ENCODE measurements around the gene BHLHA15.

The BHLHA15 gene

DNA sequence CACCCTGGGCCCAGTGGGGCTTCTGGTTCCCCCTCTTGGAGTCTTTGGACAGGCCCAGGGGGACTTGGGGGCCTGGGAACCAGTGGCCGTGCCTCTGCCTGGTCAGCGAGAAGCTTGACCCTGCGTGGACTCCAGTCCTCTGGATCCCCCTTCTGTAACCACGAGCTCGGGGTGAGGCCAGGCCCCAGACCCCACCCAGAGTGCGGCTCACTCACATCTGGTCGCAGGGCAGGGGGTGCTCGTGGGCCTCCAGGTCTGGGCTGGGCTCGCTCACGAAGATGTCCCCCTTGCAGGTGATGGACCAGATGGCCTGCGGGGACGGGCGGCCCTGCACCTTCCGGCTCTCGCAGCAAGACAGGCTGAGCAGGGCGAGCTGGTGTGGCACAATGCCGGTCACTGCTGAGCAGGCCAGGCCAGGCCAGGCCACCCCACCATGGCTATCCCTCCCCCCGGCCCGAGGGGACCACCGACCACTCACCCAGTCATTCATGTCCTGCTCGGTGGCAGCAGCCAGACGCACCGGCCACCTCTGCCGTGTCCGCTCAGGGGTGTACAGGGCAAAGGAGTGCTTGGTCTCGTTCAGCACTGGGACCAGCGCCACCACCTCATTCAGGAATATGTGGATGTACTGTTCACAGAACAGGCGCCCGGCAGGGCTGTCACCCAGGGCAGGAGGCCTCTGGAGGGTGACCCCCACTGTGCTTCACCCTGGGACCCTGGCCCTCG lies 19.7 kb downstream of the BHLHA15 start:
- no peak overlapping the region for H3K27ac ChIP-seq
- TF ChIP-seq, protein P1, sequence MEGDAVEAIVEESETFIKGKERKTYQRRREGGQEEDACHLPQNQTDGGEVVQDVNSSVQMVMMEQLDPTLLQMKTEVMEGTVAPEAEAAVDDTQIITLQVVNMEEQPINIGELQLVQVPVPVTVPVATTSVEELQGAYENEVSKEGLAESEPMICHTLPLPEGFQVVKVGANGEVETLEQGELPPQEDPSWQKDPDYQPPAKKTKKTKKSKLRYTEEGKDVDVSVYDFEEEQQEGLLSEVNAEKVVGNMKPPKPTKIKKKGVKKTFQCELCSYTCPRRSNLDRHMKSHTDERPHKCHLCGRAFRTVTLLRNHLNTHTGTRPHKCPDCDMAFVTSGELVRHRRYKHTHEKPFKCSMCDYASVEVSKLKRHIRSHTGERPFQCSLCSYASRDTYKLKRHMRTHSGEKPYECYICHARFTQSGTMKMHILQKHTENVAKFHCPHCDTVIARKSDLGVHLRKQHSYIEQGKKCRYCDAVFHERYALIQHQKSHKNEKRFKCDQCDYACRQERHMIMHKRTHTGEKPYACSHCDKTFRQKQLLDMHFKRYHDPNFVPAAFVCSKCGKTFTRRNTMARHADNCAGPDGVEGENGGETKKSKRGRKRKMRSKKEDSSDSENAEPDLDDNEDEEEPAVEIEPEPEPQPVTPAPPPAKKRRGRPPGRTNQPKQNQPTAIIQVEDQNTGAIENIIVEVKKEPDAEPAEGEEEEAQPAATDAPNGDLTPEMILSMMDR (IDR thresholded peaks at IDR 0.05): no peak
- TF ChIP-seq ZFX (IDR thresholded peaks at IDR 0.05; ENCODE audit: borderline replicate concordance): no peak

DNA sequence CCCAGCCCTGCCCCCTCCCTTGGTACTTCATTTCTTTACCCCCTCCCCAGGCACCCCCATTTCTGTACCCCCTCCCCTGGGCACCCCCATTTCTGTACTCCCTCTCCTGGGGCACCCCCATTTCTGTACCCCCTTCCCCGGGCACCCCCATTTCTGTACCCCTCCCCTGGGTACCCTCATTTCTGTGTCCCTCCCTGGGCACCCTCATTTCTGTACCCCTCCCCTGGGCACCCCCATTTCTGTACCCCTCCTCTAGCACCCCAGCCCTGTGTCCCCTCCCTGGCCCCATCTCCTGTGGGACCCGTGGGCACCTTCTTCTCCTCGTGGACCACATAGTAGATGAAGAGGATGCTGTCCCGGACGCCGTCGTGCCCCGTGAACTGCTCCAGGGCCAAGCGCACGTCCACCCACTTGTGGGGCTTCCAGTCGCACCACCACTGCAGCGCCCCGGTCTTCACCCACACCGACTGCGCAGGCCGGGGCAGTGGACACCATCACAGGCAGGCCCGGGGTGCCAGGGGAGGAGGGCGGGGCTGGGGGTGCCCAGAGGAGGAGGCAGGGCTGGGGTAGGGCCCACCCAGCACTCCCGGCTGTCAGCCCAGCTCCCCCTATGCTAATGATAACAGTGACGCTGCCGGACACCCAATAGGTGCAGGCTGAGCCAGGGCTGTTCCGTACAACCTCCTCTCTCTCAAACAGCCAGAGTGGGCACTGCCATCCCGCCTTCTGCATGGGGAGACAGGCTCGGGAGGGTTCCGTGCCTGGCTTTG lies 20.4 kb downstream of the BHLHA15 start:
- TF ChIP-seq, protein P1 (IDR thresholded peaks at IDR 0.05): no peak
- no peak overlapping the region for H3K27ac ChIP-seq

DNA sequence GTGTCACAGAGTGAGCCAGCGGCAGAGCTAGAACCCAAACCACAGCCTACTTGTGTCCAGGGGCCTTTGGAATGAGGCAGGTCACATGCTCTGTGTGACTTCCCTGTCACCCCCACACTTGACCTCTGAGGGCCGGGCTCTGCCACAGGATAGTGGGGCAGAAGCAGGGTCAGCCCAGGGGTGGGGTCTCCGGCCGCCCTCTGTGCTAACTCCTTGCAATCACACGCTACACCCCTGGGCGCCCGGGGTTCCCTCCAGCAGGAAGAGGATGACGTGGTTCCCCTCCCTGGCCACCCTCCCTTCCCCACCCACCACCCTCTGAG lies 21.0 kb downstream of the BHLHA15 start:
- TF ChIP-seq, protein P1 (IDR thresholded peaks at IDR 0.05): no peak
- no peak for TF ChIP-seq ZFX (IDR thresholded peaks at IDR 0.05; ENCODE audit: borderline replicate concordance)
- no peak overlapping the region for H3K27ac ChIP-seq

DNA sequence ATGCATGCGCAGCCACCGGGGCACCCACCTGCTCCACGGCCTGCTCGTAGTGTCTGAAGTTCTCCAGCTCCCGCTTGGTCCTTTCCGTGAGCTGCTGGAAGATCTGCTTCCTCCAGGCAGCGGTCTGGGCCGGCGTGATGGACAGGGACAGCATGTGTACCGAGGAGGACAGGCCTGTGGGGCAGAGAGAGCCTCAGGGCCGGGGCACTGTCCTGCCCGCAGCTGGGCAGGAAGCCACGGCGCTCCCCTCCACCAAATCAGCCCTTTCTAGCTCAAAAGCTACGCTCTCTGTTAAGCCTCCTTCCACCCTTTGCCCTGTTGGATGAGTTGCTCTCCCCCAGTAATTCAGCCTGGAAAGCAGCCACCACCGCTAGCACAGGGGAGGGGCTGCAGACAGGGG lies 21.6 kb downstream of the BHLHA15 start:
- TF ChIP-seq, protein P1 (IDR thresholded peaks at IDR 0.05): no peak
- no peak for TF ChIP-seq ZFX (IDR thresholded peaks at IDR 0.05; ENCODE audit: borderline replicate concordance)
- H3K27ac ChIP-seq: no peak overlapping the region

DNA sequence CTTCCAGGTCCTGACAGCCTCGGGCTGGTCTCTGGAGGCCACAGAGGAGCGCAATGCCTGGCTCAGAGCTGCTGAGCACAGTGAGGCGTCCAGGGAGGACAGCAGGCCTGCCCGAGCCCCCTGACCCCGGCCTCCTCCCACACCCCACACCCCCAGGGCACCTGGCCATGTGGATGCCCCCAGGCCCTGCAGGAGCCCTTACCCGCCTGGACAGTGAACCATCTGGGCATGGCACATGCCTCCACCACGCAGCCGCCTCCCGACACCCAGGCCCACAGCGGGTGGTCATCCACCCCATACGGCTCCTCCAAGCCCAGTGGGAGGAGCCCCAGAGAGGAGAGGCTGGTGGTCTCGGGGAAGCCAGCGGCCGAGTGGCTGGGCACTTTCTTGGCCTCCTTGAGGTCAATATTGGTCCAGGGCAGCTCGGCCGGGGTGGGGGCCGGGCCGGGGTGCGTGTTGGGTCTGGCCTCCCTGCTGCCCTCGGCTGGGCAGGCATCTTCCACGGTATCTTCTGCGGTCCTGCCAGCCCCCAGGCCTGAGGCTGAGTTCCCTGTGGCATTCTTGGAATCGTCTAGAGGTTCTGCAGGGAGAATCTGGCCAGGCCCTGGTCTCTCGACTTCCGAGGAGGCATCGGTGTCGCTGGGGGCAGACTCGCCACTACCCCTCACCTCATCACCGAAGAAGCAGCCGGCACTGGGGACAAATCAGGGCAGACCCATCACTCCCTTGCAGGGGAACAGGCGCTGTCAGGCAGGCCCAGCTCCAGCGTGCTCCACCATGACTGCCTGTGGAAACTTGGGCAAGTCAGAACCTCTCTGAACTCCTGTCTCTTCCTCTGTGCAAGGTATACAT lies 22.2 kb downstream of the BHLHA15 start:
- no peak for TF ChIP-seq ZFX (IDR thresholded peaks at IDR 0.05; ENCODE audit: borderline replicate concordance)
- TF ChIP-seq, protein P1 (IDR thresholded peaks at IDR 0.05): no peak
- H3K27ac ChIP-seq: no peak overlapping the region

DNA sequence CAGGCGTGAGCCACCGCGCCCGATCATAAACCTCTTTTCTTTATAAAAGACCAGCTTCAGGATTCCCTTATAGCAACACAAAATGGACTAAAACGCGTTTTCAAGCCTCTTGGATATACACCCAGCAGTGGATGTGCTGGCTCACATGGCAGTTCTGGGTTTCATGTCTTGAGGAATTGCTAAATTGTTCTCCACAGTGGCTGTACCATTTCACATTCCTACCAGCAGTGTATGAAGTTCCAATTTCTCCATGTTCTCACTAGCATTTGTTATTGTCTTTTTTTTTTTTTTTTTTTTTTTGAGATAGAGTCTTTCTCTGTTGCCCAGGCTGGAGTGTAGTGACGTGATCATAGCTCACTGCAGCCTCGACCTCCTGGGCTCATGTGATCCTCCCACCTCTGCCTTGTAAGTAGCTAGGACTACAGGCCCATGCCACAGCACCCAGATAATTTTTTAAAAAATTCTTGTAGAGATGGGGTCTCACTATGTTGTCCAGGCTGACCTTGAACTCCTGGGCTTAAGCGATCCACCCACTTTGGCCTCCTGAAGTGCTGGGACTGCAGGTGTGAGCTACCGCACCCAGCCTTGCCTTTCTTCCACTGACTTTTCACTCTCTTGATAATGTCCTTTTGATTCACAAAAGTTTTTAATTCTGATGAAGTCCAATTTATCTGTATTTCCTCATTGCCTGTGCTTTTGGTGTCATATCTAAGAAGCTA lies 23.3 kb downstream of the BHLHA15 start:
- no peak overlapping the region for H3K27ac ChIP-seq
- TF ChIP-seq, protein P1 (IDR thresholded peaks at IDR 0.05): no peak
- TF ChIP-seq ZFX (IDR thresholded peaks at IDR 0.05; ENCODE audit: borderline replicate concordance): no peak

Measured in 22Rv1 (cell line).